Chondrocyte (in vitro differentiated cells): ENCODE data around the gene ARID1A. TPM values are rescaled to one million over a fixed set of nuclear protein-coding genes. Genes with fewer than 3 reads are reported as not detected.

Source experiments
- DNase-seq: peaks from one replicate; pipeline ENCODE4 v3.0.0; 2021; ENCODE audit warnings: mixed read lengths, low spot score
- H3K27ac Mint-ChIP-seq: one replicate; pipeline ENCODE4 v1.8.0; 2021; ENCODE audit warnings: mild to moderate bottlenecking, moderate library complexity, mixed read lengths; ENCODE audit not compliant: unreplicated experiment
- H3K27me3 Mint-ChIP-seq: 2 replicates; pipeline ENCODE4 v1.8.0; 2021; ENCODE audit warnings: low read depth, mixed read lengths
- H3K36me3 Mint-ChIP-seq: 2 replicates; pipeline ENCODE4 v1.8.0; 2021; ENCODE audit warnings: low read depth, mixed read lengths
- H3K4me1 Mint-ChIP-seq: 2 replicates; pipeline ENCODE4 v1.8.0; 2021; ENCODE audit warnings: low read depth, mild to moderate bottlenecking, mixed read lengths
- H3K4me3 Mint-ChIP-seq: one replicate; pipeline ENCODE4 v1.8.0; 2021; ENCODE audit warnings: mild to moderate bottlenecking, moderate library complexity, mixed read lengths; ENCODE audit not compliant: unreplicated experiment
- H3K9me3 Mint-ChIP-seq: 2 replicates; pipeline ENCODE4 v1.8.0; 2021; ENCODE audit warnings: low read depth, mixed read lengths
- CTCF ChIP-seq: fragments of 200-600 bp; sonication (generic); IDR thresholded peaks from 2 replicates; pipeline ENCODE4 v1.5.0; 2021; ENCODE audit warnings: antibody characterized with exemption, mild to moderate bottlenecking, moderate library complexity
- total RNA-seq: library from RNA; stranded (reverse); gene quantifications from 3 replicates; pipeline ENCODE4 v1.2.1, GENCODE V29; 2021

The ARID1A gene
- total RNA-seq, 1 donor from 2014 or later: 56.1 TPM

- TF ChIP-seq CTCF: no peak
- no peaks in the 10 kb centered on the region for H3K9me3 Mint-ChIP-seq
- no peak overlapping the region for H3K4me3 Mint-ChIP-seq
- DNase-seq: no peak
- H3K36me3 Mint-ChIP-seq: no peaks in the 10 kb centered on the region
- peaks cover 20% of the 10 kb centered on the region for H3K4me1 Mint-ChIP-seq
- H3K27ac Mint-ChIP-seq: peak overlapping the region; percentile 85
- H3K27me3 Mint-ChIP-seq: no peaks in the 10 kb centered on the region
Measured at GRCh38 chr1:26684763-26685508, 10.9 kb upstream of the ARID1A start.

- TF ChIP-seq CTCF: no peak
- Mint-ChIP-seq H3K4me3 (no peak overlapping the region), H3K36me3 (no peaks in the 10 kb centered on the region), H3K27ac (peak overlapping the region; percentile 37), H3K9me3 (no peaks in the 10 kb centered on the region), H3K4me1 (peaks cover 29% of the 10 kb centered on the region), H3K27me3 (no peaks in the 10 kb centered on the region)
- DNase-seq: no peak
Measured at GRCh38 chr1:26686795-26687194, 9.0 kb upstream of the ARID1A start.

- Mint-ChIP-seq H3K27ac (no peak overlapping the region), H3K9me3 (no peaks in the 10 kb centered on the region), H3K4me1 (peaks cover 50% of the 10 kb centered on the region), H3K4me3 (no peak overlapping the region), H3K36me3 (no peaks in the 10 kb centered on the region), H3K27me3 (no peaks in the 10 kb centered on the region)
- TF ChIP-seq CTCF: no peak
- no peak for DNase-seq
Measured at GRCh38 chr1:26689504-26689903, 6.3 kb upstream of the ARID1A start.

GRCh38 chr1:26690157-26690556 lies 5.7 kb upstream of the ARID1A start:
- DNase-seq: no peak
- Mint-ChIP-seq H3K27me3 (no peaks in the 10 kb centered on the region), H3K4me1 (peaks cover 52% of the 10 kb centered on the region), H3K27ac (no peak overlapping the region), H3K9me3 (no peaks in the 10 kb centered on the region), H3K36me3 (no peaks in the 10 kb centered on the region), H3K4me3 (no peak overlapping the region)
- no peak for TF ChIP-seq CTCF

- no peaks in the 10 kb centered on the region for H3K36me3 Mint-ChIP-seq
- DNase-seq: no peak
- H3K4me3 Mint-ChIP-seq: no peak overlapping the region
- H3K27ac Mint-ChIP-seq: no peak overlapping the region
- H3K4me1 Mint-ChIP-seq: peaks cover 48% of the 10 kb centered on the region
- H3K27me3 Mint-ChIP-seq: no peaks in the 10 kb centered on the region
- H3K9me3 Mint-ChIP-seq: no peaks in the 10 kb centered on the region
- no peak for TF ChIP-seq CTCF
Measured at GRCh38 chr1:26690576-26691031, 5.2 kb upstream of the ARID1A start.
